ENCODE data around the gene CYYR1. TPM values are rescaled to one million over a fixed set of nuclear protein-coding genes. Genes with fewer than 3 reads are reported as not detected.

CYYR1 gene
- total RNA-seq, 4 donors from 2014 or later, result 8.9 to 28.4 (median 13.3) TPM

- H3K27ac ChIP-seq, result no peak overlapping the region
- ATAC-seq, result no peak
- no peaks in the 10 kb centered on the region for H3K36me3 ChIP-seq
- no peak overlapping the region for H3K4me3 ChIP-seq
- H3K27me3 ChIP-seq, result no peaks in the 10 kb centered on the region
- no peaks in the 10 kb centered on the region for H3K4me1 ChIP-seq
- WGBS, 2 donors (ENCODE audit: low coverage in 1 of 2), result 71 to 88% methylated on average over 3 of the region's 3 CpGs
- TF ChIP-seq EP300 (IDR thresholded peaks at IDR 0.05) (no peak), CTCF (IDR thresholded peaks at IDR 0.05) (no peak), POLR2A (IDR thresholded peaks at IDR 0.05) (no peak), POLR2AphosphoS5 (IDR thresholded peaks at IDR 0.05) (no peak)
- no peaks in the 10 kb centered on the region for H3K9me3 ChIP-seq
Observed at GRCh38 chr21:26597031-26597430, 23.9 kb upstream of the CYYR1 start.

- no peaks in the 10 kb centered on the region for H3K36me3 ChIP-seq
- no peak for TF ChIP-seq POLR2AphosphoS5 (IDR thresholded peaks at IDR 0.05)
- TF ChIP-seq CTCF (IDR thresholded peaks at IDR 0.05), result no peak
- TF ChIP-seq POLR2A (IDR thresholded peaks at IDR 0.05), result no peak
- no peak for TF ChIP-seq EP300 (IDR thresholded peaks at IDR 0.05)
- H3K27me3 ChIP-seq, result no peaks in the 10 kb centered on the region
- H3K4me1 ChIP-seq, result no peaks in the 10 kb centered on the region
- no peak overlapping the region for H3K4me3 ChIP-seq
- ATAC-seq, result no peak
- WGBS, 2 donors (ENCODE audit: low coverage in 1 of 2), result 70 to 95% methylated on average over 2 to 7 of the region's 7 CpGs
- no peak overlapping the region for H3K27ac ChIP-seq
- no peaks in the 10 kb centered on the region for H3K9me3 ChIP-seq
Observed at GRCh38 chr21:26595971-26596370, 22.9 kb upstream of the CYYR1 start.

- no peaks in the 10 kb centered on the region for H3K9me3 ChIP-seq
- no peak overlapping the region for H3K27ac ChIP-seq
- H3K4me1 ChIP-seq, result no peaks in the 10 kb centered on the region
- H3K36me3 ChIP-seq, result no peaks in the 10 kb centered on the region
- H3K4me3 ChIP-seq, result no peak overlapping the region
- no peak for TF ChIP-seq POLR2AphosphoS5 (IDR thresholded peaks at IDR 0.05)
- TF ChIP-seq POLR2A (IDR thresholded peaks at IDR 0.05), result no peak
- TF ChIP-seq CTCF (IDR thresholded peaks at IDR 0.05), result no peak
- no peak for TF ChIP-seq EP300 (IDR thresholded peaks at IDR 0.05)
- 75 to 100% methylated on average over 1 of the region's 1 CpG for WGBS, 2 donors (ENCODE audit: low coverage in 1 of 2)
- H3K27me3 ChIP-seq, result no peaks in the 10 kb centered on the region
- ATAC-seq, result no peak
Observed at GRCh38 chr21:26593800-26594199, 20.7 kb upstream of the CYYR1 start.

- Histone ChIP-seq H3K4me1 (no peaks in the 10 kb centered on the region), H3K9me3 (no peaks in the 10 kb centered on the region), H3K36me3 (no peaks in the 10 kb centered on the region), H3K27me3 (no peaks in the 10 kb centered on the region), H3K27ac (no peak overlapping the region), H3K4me3 (no peak overlapping the region)
- ATAC-seq, result no peak
- TF ChIP-seq POLR2A (IDR thresholded peaks at IDR 0.05) (no peak), CTCF (IDR thresholded peaks at IDR 0.05) (no peak), EP300 (IDR thresholded peaks at IDR 0.05) (no peak), POLR2AphosphoS5 (IDR thresholded peaks at IDR 0.05) (no peak)
- WGBS, 2 donors (ENCODE audit: low coverage in 1 of 2), result 91 to 92% methylated on average over 4 to 5 of the region's 5 CpGs
Observed at GRCh38 chr21:26591543-26591942, 18.5 kb upstream of the CYYR1 start.

GRCh38 chr21:26588446-26588845 is 15.4 kb upstream of the CYYR1 start:
- no peak for ATAC-seq

More at GRCh38 chr21:26588446-26588845, 15.4 kb upstream of the CYYR1 start:
- no peaks in the 10 kb centered on the region for H3K4me1 ChIP-seq
- H3K4me3 ChIP-seq, result peak overlapping the region in 1 of 2 donors; percentile 1
- no peaks in the 10 kb centered on the region for H3K27me3 ChIP-seq
- 55 to 76% methylated on average over 6 to 7 of the region's 7 CpGs for WGBS, 2 donors (ENCODE audit: low coverage in 1 of 2)
- no peaks in the 10 kb centered on the region for H3K36me3 ChIP-seq
- TF ChIP-seq POLR2AphosphoS5 (IDR thresholded peaks at IDR 0.05) (no peak), EP300 (IDR thresholded peaks at IDR 0.05) (no peak), POLR2A (IDR thresholded peaks at IDR 0.05) (no peak), CTCF (IDR thresholded peaks at IDR 0.05) (no peak)
- no peaks in the 10 kb centered on the region for H3K9me3 ChIP-seq
- no peak overlapping the region for H3K27ac ChIP-seq

Data from gastroesophageal sphincter (tissue), 4 donors.